A673 (cell line): Measurements from ENCODE around the gene CTNNA1. TPM values are rescaled to one million over a fixed set of nuclear protein-coding genes. Genes with fewer than 3 reads are reported as not detected.

Experiments
- BruUV-seq: library from RNA; stranded (reverse); fragments of 400-500 nt; replicated peaks from 2 replicates; lab custom pipeline; 2021; lab: Mats Ljungman, UMichigan
- CTCF ChIA-PET: fragments of 300-600 bp; sonication (Branson Sonifier 250); formaldehyde crosslinking; loops from one replicate; lab custom pipeline; 2022; ENCODE audit warnings: antibody characterized with exemption; lab: Charles Lee
- POLR2A ChIA-PET: fragments of 300-600 bp; sonication (Branson Sonifier 250); formaldehyde crosslinking; loops from one replicate; lab custom pipeline; 2022; ENCODE audit warnings: antibody characterized with exemption; ENCODE audit not compliant: low non-redundant PET; lab: Charles Lee
- DNase-seq: peaks from one replicate; pipeline ENCODE4 v3.0.0-alpha.2; 2015; ENCODE audit warnings: low spot score
- H3K27ac ChIP-seq: fragments of 200-600 bp; sonication (generic); 2 replicates; pipeline ENCODE4 v1.5.1; 2016; ENCODE audit warnings: mixed run types, low read depth, mild to moderate bottlenecking, mixed read lengths, antibody characterized with exemption, low read length; ENCODE audit not compliant: poor library complexity, severe bottlenecking
- H3K27me3 ChIP-seq: fragments of 200-600 bp; sonication (generic); replicated peaks from 2 replicates; pipeline ENCODE4 v1.6.1; 2017; ENCODE audit warnings: mixed run types, low read depth, mild to moderate bottlenecking, mixed read lengths, antibody characterized with exemption, low read length; ENCODE audit not compliant: insufficient read depth, poor library complexity
- H3K36me3 ChIP-seq: fragments of 200-600 bp; sonication (generic); 2 replicates; pipeline ENCODE4 v1.6.1; 2016; ENCODE audit warnings: mixed run types, mild to moderate bottlenecking, mixed read lengths, antibody characterized with exemption, low read length; ENCODE audit not compliant: insufficient read depth, poor library complexity, severe bottlenecking
- H3K4me1 ChIP-seq: fragments of 200-600 bp; sonication (generic); 2 replicates; pipeline ENCODE4 v1.6.1; 2017; ENCODE audit warnings: mixed run types, mild to moderate bottlenecking, mixed read lengths, antibody characterized with exemption, low read length; ENCODE audit not compliant: insufficient read depth, poor library complexity, severe bottlenecking
- H3K4me3 ChIP-seq: fragments of 200-600 bp; sonication (generic); 2 replicates; pipeline ENCODE4 v1.5.1; 2016; ENCODE audit warnings: low read depth, mixed run types, mild to moderate bottlenecking, mixed read lengths, low read length; ENCODE audit not compliant: poor library complexity, severe bottlenecking
- H3K9me3 ChIP-seq: fragments of 200-600 bp; sonication (generic); 2 replicates; pipeline ENCODE4 v1.6.1; 2016; ENCODE audit warnings: mixed run types, low read depth, mild to moderate bottlenecking, mixed read lengths, antibody characterized with exemption, low read length; ENCODE audit not compliant: poor library complexity, severe bottlenecking
- EZH2 ChIP-seq: fragments of 200-600 bp; sonication (generic); IDR thresholded peaks from 2 replicates; pipeline ENCODE4 v1.6.1; 2017; ENCODE audit warnings: borderline replicate concordance, low read depth, mild to moderate bottlenecking, mixed read lengths, antibody characterized with exemption, low read length; ENCODE audit not compliant: poor library complexity, severe bottlenecking
- intact Hi-C: fragments of 100-400 bp; cut with micrococcal nuclease; formaldehyde crosslinking; loops from one replicate; pipeline ENCODE4 v1.10.0; 2022; ENCODE audit not compliant: unreplicated experiment
- total RNA-seq: library from RNA; stranded (reverse); gene quantifications from 2 replicates; pipeline ENCODE4 v1.2.3, GENCODE V29; 2021
- TF ChIP-seq, protein P1 (sequence below): fragments of 300-800, 200-600 bp; sonication (generic); conservative IDR thresholded peaks from 2 replicates; pipeline ENCODE4 v1.5.1; 2017; ENCODE audit warnings: low read depth, mild to moderate bottlenecking, antibody characterized with exemption, low read length, moderate library complexity, mixed read lengths

CTNNA1 gene
- total RNA-seq, 1 experiment from 2014 or later, result 249 TPM

DNA sequence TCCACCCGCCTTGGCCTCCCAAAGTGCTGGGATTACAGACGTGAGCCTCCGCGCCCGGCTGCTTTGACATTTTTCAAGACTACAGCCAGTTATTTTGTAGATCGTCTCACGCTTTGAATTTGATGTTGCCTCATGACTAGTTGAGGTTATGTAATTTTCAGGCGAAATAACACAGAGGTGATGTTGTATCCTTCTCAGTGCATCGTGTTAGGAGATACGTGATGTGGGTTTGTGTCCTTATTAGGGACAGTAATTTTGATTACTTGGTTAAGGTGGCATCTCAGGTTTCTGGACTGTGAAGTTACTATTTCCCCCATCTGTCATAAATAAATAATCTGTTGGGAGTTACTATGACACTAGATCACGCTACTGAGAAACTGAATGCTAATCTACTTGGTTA lies 25.0 kb downstream of the CTNNA1 start:
- intact Hi-C loops, result no loop called here
- CTCF ChIA-PET, result no interaction called here

GRCh38 chr5:138783976-138784375 lies 30.8 kb downstream of the CTNNA1 start:
- DNase-seq, result no peak
- TF ChIP-seq, protein P1, sequence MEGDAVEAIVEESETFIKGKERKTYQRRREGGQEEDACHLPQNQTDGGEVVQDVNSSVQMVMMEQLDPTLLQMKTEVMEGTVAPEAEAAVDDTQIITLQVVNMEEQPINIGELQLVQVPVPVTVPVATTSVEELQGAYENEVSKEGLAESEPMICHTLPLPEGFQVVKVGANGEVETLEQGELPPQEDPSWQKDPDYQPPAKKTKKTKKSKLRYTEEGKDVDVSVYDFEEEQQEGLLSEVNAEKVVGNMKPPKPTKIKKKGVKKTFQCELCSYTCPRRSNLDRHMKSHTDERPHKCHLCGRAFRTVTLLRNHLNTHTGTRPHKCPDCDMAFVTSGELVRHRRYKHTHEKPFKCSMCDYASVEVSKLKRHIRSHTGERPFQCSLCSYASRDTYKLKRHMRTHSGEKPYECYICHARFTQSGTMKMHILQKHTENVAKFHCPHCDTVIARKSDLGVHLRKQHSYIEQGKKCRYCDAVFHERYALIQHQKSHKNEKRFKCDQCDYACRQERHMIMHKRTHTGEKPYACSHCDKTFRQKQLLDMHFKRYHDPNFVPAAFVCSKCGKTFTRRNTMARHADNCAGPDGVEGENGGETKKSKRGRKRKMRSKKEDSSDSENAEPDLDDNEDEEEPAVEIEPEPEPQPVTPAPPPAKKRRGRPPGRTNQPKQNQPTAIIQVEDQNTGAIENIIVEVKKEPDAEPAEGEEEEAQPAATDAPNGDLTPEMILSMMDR, result no peak
- no peaks in the 10 kb centered on the region for H3K9me3 ChIP-seq
- no peak overlapping the region for H3K27ac ChIP-seq
- H3K4me1 ChIP-seq, result no peaks in the 10 kb centered on the region
- no TSS peak for BruUV-seq
- no peaks in the 10 kb centered on the region for H3K27me3 ChIP-seq
- intact Hi-C loops, result no loop called here
- H3K4me3 ChIP-seq, result no peak overlapping the region
- peaks cover 10% of the 10 kb centered on the region for H3K36me3 ChIP-seq
- ChIA-PET CTCF (no interaction called here), POLR2A (no interaction called here)

More for the DNA sequence above, 25.0 kb downstream of the CTNNA1 start:
- Histone ChIP-seq H3K4me3 (no peak overlapping the region), H3K27ac (no peak overlapping the region), H3K27me3 (no peaks in the 10 kb centered on the region), H3K36me3 (peaks cover 6% of the 10 kb centered on the region), H3K9me3 (no peaks in the 10 kb centered on the region), H3K4me1 (no peaks in the 10 kb centered on the region)
- DNase-seq, result no peak
- BruUV-seq, result no TSS peak
- POLR2A ChIA-PET, result no interaction called here
- no peak for TF ChIP-seq EZH2
- TF ChIP-seq, protein P1, result no peak

DNA sequence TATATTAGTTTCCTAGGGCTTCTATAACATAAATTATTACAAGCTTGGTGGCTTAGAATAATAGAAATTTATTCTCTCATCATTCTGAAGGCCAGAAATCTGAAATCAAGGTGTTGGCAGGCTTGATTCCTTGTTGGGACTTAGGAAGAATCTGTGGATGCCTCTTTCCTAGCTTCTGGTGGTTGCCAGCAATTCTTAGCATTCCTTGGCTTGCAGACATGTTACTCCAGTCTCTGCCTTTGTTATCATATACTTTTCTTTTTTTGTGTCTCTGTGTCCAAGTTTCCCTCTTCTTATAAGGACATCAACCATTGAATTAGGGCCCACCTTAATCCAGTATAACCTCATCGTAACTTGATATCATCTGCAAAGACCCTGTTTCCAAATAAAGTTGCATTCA lies 31.4 kb downstream of the CTNNA1 start:
- POLR2A ChIA-PET, result no interaction called here
- DNase-seq, result no peak
- intact Hi-C loops, result no loop called here
- TF ChIP-seq, protein P1, result no peak
- TF ChIP-seq EZH2, result no peak
- no peak overlapping the region for H3K4me3 ChIP-seq
- no peaks in the 10 kb centered on the region for H3K27me3 ChIP-seq
- BruUV-seq, result no TSS peak
- H3K36me3 ChIP-seq, result peaks cover 10% of the 10 kb centered on the region
- no peak overlapping the region for H3K27ac ChIP-seq
- no peaks in the 10 kb centered on the region for H3K9me3 ChIP-seq
- no peaks in the 10 kb centered on the region for H3K4me1 ChIP-seq
- CTCF ChIA-PET, result no interaction called here
